Mucosa of stomach (tissue), 1 donor: ENCODE measurements around the gene WTIP.

Experiments used
- H3K27me3 ChIP-seq: one replicate; pipeline ENCODE4 v1.7.0; 2013; ENCODE audit warnings: mild to moderate bottlenecking, low read length; ENCODE audit not compliant: control insufficient read depth, insufficient read depth
- H3K36me3 ChIP-seq: one replicate; pipeline ENCODE4 v1.7.0; 2013; ENCODE audit warnings: low read length; ENCODE audit not compliant: control insufficient read depth, insufficient read depth
- H3K4me1 ChIP-seq: one replicate; pipeline ENCODE4 v1.7.0; 2013; ENCODE audit warnings: mild to moderate bottlenecking, low read length; ENCODE audit not compliant: control insufficient read depth, insufficient read depth
- H3K4me3 ChIP-seq: one replicate; pipeline ENCODE4 v1.7.0; 2013; ENCODE audit warnings: low read length
- H3K9ac ChIP-seq: one replicate; pipeline ENCODE4 v1.7.0; 2013; ENCODE audit warnings: mild to moderate bottlenecking, low read length, moderate library complexity
- H3K9me3 ChIP-seq: one replicate; pipeline ENCODE4 v1.7.0; 2013; ENCODE audit warnings: mild to moderate bottlenecking, low read length, moderate library complexity; ENCODE audit not compliant: control insufficient read depth
- donor health status: Pancreatic carcinoma.

Gene WTIP

GRCh38 chr19:34499155-34499834 lies 17.7 kb downstream of the WTIP start:
- Histone ChIP-seq H3K9me3 (no peaks in the 10 kb centered on the region), H3K9ac (no peak overlapping the region), H3K4me1 (peaks cover 4% of the 10 kb centered on the region), H3K4me3 (no peak overlapping the region), H3K27me3 (no peaks in the 10 kb centered on the region), H3K36me3 (no peaks in the 10 kb centered on the region)

DNA sequence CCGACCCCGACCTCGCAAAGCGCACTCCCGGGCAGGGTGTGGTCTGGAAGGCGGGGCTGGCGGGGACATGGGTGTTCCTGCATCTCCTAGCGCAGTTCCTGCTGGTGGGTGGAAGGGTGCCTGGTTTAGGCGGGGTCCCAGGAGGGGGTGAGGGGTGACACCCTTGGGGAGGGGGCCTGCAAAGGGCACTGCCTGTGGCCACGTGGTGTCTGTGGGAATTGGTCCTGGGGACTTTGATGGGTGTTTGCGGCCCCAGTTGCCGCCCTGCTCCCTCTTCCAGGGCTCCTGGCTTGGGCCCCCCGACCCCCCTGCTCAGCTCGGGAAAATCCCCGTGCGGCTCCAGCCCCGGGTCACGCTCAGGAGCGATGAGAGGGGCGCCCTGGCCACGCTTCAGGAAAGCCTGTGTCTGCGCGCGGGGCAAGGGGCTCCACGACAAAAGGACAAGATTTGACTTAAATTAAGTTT lies 19.1 kb downstream of the WTIP start:
- no peak overlapping the region for H3K4me3 ChIP-seq
- no peak overlapping the region for H3K9ac ChIP-seq
- H3K36me3 ChIP-seq = no peaks in the 10 kb centered on the region
- H3K9me3 ChIP-seq = no peaks in the 10 kb centered on the region
- H3K4me1 ChIP-seq = peaks cover 4% of the 10 kb centered on the region
- no peaks in the 10 kb centered on the region for H3K27me3 ChIP-seq

DNA sequence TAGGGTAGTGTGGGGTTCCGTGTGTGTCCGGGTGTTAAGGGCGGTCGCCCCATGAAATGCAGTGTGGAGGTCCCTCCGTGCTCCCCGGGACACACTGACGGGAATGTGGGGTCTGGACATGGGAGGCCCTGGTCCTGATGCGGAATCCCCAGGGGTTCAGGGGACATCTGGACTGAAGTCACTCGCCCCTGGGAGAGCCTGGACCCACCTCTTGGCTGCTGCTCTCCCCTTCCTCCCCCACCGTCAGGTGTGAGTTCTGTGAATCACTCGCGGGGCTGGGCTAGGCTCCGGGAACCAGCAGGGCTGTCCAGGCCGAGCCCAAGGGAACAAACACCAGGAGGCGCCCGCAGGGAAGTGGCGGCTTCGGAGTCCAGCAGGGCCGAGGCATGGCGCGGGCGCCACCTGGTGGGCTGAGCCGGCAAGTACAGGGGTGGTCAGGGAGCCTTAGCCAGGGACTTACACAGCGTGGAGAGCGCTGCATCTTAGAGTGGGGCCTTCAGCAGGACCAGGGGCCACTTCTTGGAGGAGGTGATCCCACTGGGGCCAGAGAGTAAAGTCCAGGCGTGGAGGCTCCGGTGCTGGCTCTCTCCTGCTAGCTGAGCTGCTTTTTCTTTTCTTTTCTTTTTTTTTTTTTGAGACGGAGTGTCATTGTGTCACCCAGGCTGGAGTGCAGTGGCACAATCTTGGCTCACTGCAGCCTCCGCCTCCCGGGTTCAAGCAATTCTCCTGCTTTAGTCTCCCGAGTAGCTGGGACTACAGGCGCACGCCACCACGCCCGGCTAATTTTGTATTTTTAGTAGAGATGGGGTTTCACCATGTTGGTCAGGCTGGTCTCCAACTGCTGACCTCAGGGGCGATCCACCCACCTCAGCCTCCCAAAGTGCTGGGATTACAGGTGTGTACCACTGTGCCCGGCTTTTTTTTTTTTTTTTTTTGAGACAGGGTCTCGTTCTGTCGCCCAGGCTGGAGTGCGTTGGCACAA lies 20.1 kb downstream of the WTIP start:
- no peaks in the 10 kb centered on the region for H3K9me3 ChIP-seq
- H3K9ac ChIP-seq = no peak overlapping the region
- H3K4me3 ChIP-seq = no peak overlapping the region
- H3K27me3 ChIP-seq = no peaks in the 10 kb centered on the region
- peaks cover 4% of the 10 kb centered on the region for H3K4me1 ChIP-seq
- no peaks in the 10 kb centered on the region for H3K36me3 ChIP-seq

- Histone ChIP-seq H3K4me1 (peaks cover 4% of the 10 kb centered on the region), H3K9me3 (no peaks in the 10 kb centered on the region), H3K27me3 (no peaks in the 10 kb centered on the region), H3K4me3 (no peak overlapping the region), H3K36me3 (no peaks in the 10 kb centered on the region), H3K9ac (no peak overlapping the region)
Measured at GRCh38 chr19:34502582-34503411, 21.2 kb downstream of the WTIP start.

DNA sequence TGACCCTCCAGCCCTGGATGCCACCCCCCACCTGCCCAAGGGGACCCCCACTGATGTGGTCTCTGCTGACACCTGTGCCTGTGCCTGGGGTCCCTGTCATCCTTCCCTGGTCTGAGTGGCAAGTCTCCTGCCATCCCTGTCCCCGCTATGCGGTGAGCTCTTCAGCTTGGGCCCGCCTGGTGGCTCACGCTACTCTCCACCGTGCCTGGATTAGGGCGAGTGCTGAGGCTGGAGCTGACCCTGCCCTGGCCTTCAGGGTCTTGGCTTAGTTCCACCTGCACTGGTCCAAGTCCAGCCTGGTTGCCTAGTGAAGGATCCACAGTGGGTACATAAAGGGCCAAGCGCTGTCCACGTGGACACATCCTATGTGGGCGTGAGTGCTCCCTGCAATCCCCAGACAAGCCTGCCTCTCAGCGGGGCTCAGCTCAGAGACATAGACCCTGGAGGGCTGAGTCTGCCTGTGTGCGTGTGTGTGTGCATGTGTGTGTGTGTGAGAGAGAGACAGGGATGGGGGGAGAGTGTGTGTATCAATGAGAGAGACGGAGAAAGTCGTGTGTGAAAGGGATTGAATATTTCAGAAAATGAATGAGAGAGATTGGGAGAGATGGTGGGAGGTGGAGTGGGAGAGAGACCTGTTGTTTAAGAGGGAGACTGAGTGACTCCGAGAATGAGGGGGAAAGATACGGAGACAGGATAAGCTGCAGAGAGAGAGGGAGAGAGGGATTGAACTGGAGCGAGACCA lies 22.1 kb downstream of the WTIP start:
- Histone ChIP-seq H3K36me3 (no peaks in the 10 kb centered on the region), H3K4me1 (peaks cover 4% of the 10 kb centered on the region), H3K9ac (no peak overlapping the region), H3K4me3 (no peak overlapping the region), H3K27me3 (no peaks in the 10 kb centered on the region), H3K9me3 (no peaks in the 10 kb centered on the region)

DNA sequence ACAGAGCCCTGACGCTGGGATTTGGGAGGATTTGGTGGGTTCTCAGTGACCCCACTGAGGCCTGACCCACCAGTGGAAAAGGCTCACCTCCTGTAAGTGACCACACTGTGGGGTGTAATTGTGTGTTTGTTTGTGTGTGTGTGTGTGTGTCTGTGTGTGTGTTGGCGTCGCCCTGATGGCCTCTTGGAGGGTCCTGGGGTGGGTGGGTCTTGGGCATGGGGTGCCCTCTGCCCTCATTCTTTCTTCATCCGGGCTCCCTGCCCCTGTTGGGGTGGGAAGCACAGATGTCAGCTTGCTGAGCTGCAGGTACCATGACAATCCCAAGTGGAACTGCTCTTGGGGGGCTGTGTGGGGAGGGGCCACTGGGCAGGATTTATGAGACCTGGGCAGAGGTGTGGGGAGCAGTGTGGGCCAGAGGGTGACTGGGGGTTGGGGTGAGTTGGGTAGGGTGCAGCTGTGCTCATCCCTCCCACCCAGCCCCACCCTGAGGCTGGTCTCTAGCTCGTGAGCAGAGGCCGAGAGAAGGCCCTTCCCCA lies 22.8 kb downstream of the WTIP start:
- Histone ChIP-seq H3K9ac (no peak overlapping the region), H3K4me3 (no peak overlapping the region), H3K4me1 (peaks cover 4% of the 10 kb centered on the region), H3K27me3 (no peaks in the 10 kb centered on the region), H3K9me3 (no peaks in the 10 kb centered on the region), H3K36me3 (no peaks in the 10 kb centered on the region)

DNA sequence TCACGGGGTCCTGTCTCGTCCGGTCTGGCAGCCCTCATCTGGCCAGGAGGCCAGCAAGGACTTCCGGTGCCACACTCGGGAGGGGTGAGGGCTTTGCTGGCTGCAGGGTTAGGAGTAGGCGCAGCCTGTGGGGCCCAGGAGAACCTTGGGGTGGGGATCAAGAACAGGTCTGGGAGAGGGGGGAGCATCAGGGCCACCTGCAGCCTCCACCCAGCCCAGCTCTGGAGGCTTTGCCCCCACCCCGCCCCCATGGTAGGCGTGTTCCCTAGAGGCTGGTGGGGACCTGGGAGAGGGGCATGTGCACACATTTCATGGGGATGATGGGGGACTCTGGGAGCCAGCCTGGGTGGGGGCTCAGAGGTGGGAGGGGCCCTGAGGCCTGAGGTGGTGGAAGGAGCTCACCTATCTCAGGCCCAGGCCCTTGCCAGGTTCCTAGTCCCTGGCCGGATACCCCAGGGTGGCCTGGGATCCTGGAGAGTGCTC lies 23.3 kb downstream of the WTIP start:
- Histone ChIP-seq H3K9me3 (no peaks in the 10 kb centered on the region), H3K9ac (no peak overlapping the region), H3K36me3 (no peaks in the 10 kb centered on the region), H3K4me1 (peaks cover 4% of the 10 kb centered on the region), H3K4me3 (no peak overlapping the region), H3K27me3 (no peaks in the 10 kb centered on the region)

- Histone ChIP-seq H3K4me3 (no peak overlapping the region), H3K9me3 (no peaks in the 10 kb centered on the region), H3K27me3 (no peaks in the 10 kb centered on the region), H3K36me3 (no peaks in the 10 kb centered on the region), H3K4me1 (peaks cover 4% of the 10 kb centered on the region), H3K9ac (no peak overlapping the region)
Measured at GRCh38 chr19:34505321-34506025, 23.9 kb downstream of the WTIP start.

GRCh38 chr19:34506026-34506370 lies 24.4 kb downstream of the WTIP start:
- H3K4me3 ChIP-seq = no peak overlapping the region

DNA sequence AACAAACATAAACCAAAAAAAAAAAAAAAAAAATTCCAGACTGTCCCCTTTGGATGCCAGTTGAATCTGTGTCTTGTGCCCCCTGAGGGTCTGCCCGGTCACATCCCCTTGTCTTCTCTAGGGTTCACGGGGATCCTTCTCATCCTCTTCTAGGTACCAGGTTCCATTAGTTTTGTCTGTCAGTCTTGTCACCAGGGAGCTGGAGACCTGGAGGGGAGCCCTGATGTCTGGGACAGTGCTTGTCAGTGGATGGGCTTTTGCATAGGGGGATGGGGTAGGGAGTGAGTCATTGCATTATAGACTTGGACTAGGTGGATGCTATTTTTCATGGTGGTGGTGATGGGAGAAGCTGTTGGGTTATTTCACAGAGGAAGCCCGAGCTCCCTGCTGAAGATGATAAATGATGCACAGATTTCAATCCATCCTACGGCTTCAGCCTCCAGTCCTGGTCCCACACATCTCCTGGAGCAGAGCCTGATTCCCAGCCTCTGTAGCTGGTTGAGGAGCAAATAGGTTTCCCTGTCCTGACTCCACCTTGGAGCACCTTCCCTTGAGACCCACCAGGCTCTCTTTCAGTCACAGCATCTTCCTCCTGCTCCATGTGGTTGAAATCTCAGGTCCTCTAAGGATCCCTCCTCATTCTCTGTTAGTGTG lies 26.0 kb downstream of the WTIP start:
- Histone ChIP-seq H3K27me3 (peaks cover 4% of the 10 kb centered on the region), H3K9me3 (no peaks in the 10 kb centered on the region), H3K36me3 (no peaks in the 10 kb centered on the region), H3K4me3 (no peak overlapping the region), H3K9ac (no peak overlapping the region), H3K4me1 (no peaks in the 10 kb centered on the region)

More at GRCh38 chr19:34506026-34506370, 24.4 kb downstream of the WTIP start:
- Histone ChIP-seq H3K9me3 (no peaks in the 10 kb centered on the region), H3K27me3 (no peaks in the 10 kb centered on the region), H3K9ac (no peak overlapping the region), H3K36me3 (no peaks in the 10 kb centered on the region), H3K4me1 (peaks cover 4% of the 10 kb centered on the region)
